Measurements from ENCODE around the gene PALLD. TPM values are rescaled to one million over a fixed set of nuclear protein-coding genes. Genes with fewer than 3 reads are reported as not detected.

PALLD gene
- total RNA-seq, 1 experiment from 2014 or later = 23.7 TPM

DNA sequence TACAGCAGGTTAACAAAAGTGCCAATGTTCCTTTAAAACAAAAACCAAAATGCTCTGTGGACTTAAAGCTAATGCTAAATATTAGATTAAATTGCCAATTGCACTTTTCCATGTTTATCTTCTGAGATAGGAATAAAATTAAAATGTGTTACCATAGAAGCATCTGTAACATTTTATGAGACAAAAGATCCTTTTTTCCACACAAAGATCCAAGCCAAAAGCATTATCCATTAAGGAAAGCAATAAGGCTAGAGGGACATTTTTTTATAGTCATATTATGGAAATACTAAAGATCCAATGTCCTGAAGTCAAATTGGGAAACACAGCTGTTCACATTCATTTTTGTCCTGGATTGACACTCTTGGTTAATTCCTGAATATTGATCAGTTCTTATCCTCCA, 73.6 kb downstream of the PALLD start (continued):
- TF ChIP-seq, protein P1, sequence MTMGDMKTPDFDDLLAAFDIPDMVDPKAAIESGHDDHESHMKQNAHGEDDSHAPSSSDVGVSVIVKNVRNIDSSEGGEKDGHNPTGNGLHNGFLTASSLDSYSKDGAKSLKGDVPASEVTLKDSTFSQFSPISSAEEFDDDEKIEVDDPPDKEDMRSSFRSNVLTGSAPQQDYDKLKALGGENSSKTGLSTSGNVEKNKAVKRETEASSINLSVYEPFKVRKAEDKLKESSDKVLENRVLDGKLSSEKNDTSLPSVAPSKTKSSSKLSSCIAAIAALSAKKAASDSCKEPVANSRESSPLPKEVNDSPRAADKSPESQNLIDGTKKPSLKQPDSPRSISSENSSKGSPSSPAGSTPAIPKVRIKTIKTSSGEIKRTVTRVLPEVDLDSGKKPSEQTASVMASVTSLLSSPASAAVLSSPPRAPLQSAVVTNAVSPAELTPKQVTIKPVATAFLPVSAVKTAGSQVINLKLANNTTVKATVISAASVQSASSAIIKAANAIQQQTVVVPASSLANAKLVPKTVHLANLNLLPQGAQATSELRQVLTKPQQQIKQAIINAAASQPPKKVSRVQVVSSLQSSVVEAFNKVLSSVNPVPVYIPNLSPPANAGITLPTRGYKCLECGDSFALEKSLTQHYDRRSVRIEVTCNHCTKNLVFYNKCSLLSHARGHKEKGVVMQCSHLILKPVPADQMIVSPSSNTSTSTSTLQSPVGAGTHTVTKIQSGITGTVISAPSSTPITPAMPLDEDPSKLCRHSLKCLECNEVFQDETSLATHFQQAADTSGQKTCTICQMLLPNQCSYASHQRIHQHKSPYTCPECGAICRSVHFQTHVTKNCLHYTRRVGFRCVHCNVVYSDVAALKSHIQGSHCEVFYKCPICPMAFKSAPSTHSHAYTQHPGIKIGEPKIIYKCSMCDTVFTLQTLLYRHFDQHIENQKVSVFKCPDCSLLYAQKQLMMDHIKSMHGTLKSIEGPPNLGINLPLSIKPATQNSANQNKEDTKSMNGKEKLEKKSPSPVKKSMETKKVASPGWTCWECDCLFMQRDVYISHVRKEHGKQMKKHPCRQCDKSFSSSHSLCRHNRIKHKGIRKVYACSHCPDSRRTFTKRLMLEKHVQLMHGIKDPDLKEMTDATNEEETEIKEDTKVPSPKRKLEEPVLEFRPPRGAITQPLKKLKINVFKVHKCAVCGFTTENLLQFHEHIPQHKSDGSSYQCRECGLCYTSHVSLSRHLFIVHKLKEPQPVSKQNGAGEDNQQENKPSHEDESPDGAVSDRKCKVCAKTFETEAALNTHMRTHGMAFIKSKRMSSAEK (CRISPR knock-in tag; IDR thresholded peaks at IDR 0.05; ENCODE audit: borderline replicate concordance) = no peak
- TF ChIP-seq, protein P2, sequence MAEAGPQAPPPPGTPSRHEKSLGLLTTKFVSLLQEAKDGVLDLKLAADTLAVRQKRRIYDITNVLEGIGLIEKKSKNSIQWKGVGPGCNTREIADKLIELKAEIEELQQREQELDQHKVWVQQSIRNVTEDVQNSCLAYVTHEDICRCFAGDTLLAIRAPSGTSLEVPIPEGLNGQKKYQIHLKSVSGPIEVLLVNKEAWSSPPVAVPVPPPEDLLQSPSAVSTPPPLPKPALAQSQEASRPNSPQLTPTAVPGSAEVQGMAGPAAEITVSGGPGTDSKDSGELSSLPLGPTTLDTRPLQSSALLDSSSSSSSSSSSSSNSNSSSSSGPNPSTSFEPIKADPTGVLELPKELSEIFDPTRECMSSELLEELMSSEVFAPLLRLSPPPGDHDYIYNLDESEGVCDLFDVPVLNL (CRISPR knock-in tag; IDR thresholded peaks at IDR 0.05; ENCODE audit: borderline replicate concordance, low read depth) = no peak

DNA sequence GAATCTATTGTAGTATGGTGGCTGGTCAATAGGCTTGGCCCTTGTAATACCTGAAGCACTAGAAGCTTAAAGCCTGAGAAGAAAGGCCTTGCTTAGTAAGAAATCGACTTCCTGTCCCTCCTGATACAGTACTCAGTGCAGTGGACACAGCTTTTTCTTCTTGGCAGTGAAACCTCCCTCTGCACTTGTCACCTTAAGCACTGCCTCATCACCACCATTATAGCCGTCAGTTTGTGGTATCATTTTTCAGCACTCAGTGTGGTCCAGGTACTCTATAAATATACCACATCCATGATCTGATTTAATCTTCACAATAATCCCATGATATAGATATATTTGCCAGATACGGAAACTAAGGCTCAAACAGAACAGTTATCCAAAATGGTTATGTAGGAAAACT, 75.2 kb downstream of the PALLD start:
- CTCF ChIA-PET = interaction anchor here (2.3 kb wide), 1 partner anchor 14 kb away, joined by 7 read pairs; no protein-coding TSS in a partner anchor

More for the DNA sequence above, 75.2 kb downstream of the PALLD start:
- H3K36me3 Mint-ChIP-seq = no peaks in the 10 kb centered on the region
- H3K4me1 Mint-ChIP-seq = peaks cover 12% of the 10 kb centered on the region
- TF ChIP-seq, protein P2 (CRISPR knock-in tag; IDR thresholded peaks at IDR 0.05; ENCODE audit: borderline replicate concordance, low read depth) = no peak
- no peak for TF ChIP-seq CREB1 (CRISPR knock-in tag; IDR thresholded peaks at IDR 0.05)
- TF ChIP-seq, protein P3, sequence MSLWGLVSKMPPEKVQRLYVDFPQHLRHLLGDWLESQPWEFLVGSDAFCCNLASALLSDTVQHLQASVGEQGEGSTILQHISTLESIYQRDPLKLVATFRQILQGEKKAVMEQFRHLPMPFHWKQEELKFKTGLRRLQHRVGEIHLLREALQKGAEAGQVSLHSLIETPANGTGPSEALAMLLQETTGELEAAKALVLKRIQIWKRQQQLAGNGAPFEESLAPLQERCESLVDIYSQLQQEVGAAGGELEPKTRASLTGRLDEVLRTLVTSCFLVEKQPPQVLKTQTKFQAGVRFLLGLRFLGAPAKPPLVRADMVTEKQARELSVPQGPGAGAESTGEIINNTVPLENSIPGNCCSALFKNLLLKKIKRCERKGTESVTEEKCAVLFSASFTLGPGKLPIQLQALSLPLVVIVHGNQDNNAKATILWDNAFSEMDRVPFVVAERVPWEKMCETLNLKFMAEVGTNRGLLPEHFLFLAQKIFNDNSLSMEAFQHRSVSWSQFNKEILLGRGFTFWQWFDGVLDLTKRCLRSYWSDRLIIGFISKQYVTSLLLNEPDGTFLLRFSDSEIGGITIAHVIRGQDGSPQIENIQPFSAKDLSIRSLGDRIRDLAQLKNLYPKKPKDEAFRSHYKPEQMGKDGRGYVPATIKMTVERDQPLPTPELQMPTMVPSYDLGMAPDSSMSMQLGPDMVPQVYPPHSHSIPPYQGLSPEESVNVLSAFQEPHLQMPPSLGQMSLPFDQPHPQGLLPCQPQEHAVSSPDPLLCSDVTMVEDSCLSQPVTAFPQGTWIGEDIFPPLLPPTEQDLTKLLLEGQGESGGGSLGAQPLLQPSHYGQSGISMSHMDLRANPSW (CRISPR knock-in tag; conservative IDR thresholded peaks at IDR 0.05; ENCODE audit: low read depth) = no peak
- TF ChIP-seq, protein P4, sequence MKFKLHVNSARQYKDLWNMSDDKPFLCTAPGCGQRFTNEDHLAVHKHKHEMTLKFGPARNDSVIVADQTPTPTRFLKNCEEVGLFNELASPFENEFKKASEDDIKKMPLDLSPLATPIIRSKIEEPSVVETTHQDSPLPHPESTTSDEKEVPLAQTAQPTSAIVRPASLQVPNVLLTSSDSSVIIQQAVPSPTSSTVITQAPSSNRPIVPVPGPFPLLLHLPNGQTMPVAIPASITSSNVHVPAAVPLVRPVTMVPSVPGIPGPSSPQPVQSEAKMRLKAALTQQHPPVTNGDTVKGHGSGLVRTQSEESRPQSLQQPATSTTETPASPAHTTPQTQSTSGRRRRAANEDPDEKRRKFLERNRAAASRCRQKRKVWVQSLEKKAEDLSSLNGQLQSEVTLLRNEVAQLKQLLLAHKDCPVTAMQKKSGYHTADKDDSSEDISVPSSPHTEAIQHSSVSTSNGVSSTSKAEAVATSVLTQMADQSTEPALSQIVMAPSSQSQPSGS (CRISPR knock-in tag; IDR thresholded peaks at IDR 0.05; ENCODE audit: borderline replicate concordance, low read depth) = no peak
- TF ChIP-seq ETV6 (CRISPR knock-in tag; IDR thresholded peaks at IDR 0.05) = no peak
- TF ChIP-seq, protein P5, sequence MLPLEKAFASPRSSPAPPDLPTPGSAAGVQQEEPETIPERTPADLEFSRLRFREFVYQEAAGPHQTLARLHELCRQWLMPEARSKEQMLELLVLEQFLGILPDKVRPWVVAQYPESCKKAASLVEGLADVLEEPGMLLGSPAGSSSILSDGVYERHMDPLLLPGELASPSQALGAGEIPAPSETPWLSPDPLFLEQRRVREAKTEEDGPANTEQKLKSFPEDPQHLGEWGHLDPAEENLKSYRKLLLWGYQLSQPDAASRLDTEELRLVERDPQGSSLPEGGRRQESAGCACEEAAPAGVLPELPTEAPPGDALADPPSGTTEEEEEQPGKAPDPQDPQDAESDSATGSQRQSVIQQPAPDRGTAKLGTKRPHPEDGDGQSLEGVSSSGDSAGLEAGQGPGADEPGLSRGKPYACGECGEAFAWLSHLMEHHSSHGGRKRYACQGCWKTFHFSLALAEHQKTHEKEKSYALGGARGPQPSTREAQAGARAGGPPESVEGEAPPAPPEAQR (CRISPR knock-in tag; IDR thresholded peaks at IDR 0.05) = no peak
- TF ChIP-seq, protein P6, sequence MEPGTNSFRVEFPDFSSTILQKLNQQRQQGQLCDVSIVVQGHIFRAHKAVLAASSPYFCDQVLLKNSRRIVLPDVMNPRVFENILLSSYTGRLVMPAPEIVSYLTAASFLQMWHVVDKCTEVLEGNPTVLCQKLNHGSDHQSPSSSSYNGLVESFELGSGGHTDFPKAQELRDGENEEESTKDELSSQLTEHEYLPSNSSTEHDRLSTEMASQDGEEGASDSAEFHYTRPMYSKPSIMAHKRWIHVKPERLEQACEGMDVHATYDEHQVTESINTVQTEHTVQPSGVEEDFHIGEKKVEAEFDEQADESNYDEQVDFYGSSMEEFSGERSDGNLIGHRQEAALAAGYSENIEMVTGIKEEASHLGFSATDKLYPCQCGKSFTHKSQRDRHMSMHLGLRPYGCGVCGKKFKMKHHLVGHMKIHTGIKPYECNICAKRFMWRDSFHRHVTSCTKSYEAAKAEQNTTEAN (CRISPR knock-in tag; IDR thresholded peaks at IDR 0.05) = no peak
- TF ChIP-seq NFE2L1 (CRISPR knock-in tag; IDR thresholded peaks at IDR 0.05) = no peak
- TF ChIP-seq OVOL2 (CRISPR knock-in tag; IDR thresholded peaks at IDR 0.05; ENCODE audit: borderline replicate concordance) = no peak
- TF ChIP-seq, protein P7, sequence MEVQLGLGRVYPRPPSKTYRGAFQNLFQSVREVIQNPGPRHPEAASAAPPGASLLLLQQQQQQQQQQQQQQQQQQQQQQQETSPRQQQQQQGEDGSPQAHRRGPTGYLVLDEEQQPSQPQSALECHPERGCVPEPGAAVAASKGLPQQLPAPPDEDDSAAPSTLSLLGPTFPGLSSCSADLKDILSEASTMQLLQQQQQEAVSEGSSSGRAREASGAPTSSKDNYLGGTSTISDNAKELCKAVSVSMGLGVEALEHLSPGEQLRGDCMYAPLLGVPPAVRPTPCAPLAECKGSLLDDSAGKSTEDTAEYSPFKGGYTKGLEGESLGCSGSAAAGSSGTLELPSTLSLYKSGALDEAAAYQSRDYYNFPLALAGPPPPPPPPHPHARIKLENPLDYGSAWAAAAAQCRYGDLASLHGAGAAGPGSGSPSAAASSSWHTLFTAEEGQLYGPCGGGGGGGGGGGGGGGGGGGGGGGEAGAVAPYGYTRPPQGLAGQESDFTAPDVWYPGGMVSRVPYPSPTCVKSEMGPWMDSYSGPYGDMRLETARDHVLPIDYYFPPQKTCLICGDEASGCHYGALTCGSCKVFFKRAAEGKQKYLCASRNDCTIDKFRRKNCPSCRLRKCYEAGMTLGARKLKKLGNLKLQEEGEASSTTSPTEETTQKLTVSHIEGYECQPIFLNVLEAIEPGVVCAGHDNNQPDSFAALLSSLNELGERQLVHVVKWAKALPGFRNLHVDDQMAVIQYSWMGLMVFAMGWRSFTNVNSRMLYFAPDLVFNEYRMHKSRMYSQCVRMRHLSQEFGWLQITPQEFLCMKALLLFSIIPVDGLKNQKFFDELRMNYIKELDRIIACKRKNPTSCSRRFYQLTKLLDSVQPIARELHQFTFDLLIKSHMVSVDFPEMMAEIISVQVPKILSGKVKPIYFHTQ (CRISPR knock-in tag; IDR thresholded peaks at IDR 0.05) = no peak
- H3K27me3 Mint-ChIP-seq (ENCODE audit: low read depth) = no peaks in the 10 kb centered on the region; the same call in 1 of the 2 replicates
- H3K9me3 Mint-ChIP-seq = no peaks in the 10 kb centered on the region
- POLR2A ChIA-PET = no interaction called here
- ATAC-seq (no peak), DNase-seq (ENCODE audit: low spot score) (no peak)
- H3K4me3 Mint-ChIP-seq = no peak overlapping the region
- no peak overlapping the region for H3K27ac Mint-ChIP-seq

Measured in WTC11 (cell line).